HG03025 (cell line): ENCODE measurements around the gene TNNC1.

Experiments used
- ATAC-seq: cut with Tn5 transposase; IDR thresholded peaks from one replicate; pipeline ENCODE4 v1.9.1; 2021; ENCODE audit warnings: mild to moderate bottlenecking, moderate library complexity; ENCODE audit not compliant: unreplicated experiment, low FRiP score

TNNC1 gene

GRCh38 chr3:52402706-52403270 is 51.1 kb downstream of the TNNC1 start:
- ATAC-seq, result no peak

- no peak for ATAC-seq
Measured at GRCh38 chr3:52402101-52402521, 51.7 kb downstream of the TNNC1 start.

GRCh38 chr3:52401551-52401950 is 52.3 kb downstream of the TNNC1 start:
- ATAC-seq, result no peak
